Measurements from ENCODE around the gene ARHGAP8.
"Not testable (repeated sequence)": the region's sequence is repeated elsewhere in the genome, so short reads cannot be mapped to it uniquely, and the experiment has no call there.

ARHGAP8 gene

GRCh38 chr22:44848296-44848741, 95.9 kb downstream of the ARHGAP8 start:
- H3K4me3 ChIP-seq (ENCODE audit: low read depth, low read length): no peak overlapping the region
- TF ChIP-seq, protein P1, sequence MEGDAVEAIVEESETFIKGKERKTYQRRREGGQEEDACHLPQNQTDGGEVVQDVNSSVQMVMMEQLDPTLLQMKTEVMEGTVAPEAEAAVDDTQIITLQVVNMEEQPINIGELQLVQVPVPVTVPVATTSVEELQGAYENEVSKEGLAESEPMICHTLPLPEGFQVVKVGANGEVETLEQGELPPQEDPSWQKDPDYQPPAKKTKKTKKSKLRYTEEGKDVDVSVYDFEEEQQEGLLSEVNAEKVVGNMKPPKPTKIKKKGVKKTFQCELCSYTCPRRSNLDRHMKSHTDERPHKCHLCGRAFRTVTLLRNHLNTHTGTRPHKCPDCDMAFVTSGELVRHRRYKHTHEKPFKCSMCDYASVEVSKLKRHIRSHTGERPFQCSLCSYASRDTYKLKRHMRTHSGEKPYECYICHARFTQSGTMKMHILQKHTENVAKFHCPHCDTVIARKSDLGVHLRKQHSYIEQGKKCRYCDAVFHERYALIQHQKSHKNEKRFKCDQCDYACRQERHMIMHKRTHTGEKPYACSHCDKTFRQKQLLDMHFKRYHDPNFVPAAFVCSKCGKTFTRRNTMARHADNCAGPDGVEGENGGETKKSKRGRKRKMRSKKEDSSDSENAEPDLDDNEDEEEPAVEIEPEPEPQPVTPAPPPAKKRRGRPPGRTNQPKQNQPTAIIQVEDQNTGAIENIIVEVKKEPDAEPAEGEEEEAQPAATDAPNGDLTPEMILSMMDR (IDR thresholded peaks at IDR 0.05; ENCODE audit: insufficient read depth, low read depth, low read length, missing control alignments): no peak
- no peak for DNase-seq (ENCODE audit: low read depth)

- TF ChIP-seq, protein P1 (IDR thresholded peaks at IDR 0.05; ENCODE audit: insufficient read depth, low read depth, low read length, missing control alignments): no peak
- no peak for DNase-seq (ENCODE audit: low read depth)
- no peak overlapping the region for H3K4me3 ChIP-seq (ENCODE audit: low read depth, low read length)
Measured at GRCh38 chr22:44848791-44849420, 96.5 kb downstream of the ARHGAP8 start.

DNA sequence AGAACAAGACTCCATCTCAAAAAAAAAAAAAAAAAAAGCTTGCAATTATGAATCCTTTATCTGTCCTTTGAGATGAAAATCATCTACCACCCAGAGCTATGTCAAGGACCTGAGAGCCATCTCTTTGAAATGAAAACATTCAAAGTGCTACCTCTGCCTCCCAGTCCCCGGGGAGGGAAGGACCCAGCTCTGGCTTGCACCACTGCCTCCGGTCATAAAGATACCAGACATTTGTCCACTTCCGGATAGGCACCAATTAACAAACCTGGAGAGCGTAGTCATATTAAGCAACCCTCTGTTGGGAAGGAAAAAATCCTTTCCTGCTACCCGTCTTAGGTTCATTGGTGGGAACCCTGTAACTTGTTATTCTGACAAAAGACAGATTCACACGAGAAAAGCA, 98.6 kb downstream of the ARHGAP8 start:
- H3K4me3 ChIP-seq (ENCODE audit: low read depth, low read length): no peak overlapping the region
- TF ChIP-seq, protein P1 (IDR thresholded peaks at IDR 0.05; ENCODE audit: insufficient read depth, low read depth, low read length, missing control alignments): no peak
- no peak for DNase-seq (ENCODE audit: low read depth)

GRCh38 chr22:44854641-44855040, 102.3 kb downstream of the ARHGAP8 start:
- not testable (repeated sequence) for DNase-seq (ENCODE audit: low read depth)

GRCh38 chr22:44855855-44856254, 103.5 kb downstream of the ARHGAP8 start:
- no peak overlapping the region for H3K4me3 ChIP-seq (ENCODE audit: low read depth, low read length)
- no peak for DNase-seq (ENCODE audit: low read depth)
- TF ChIP-seq, protein P1 (IDR thresholded peaks at IDR 0.05; ENCODE audit: insufficient read depth, low read depth, low read length, missing control alignments): no peak

More at GRCh38 chr22:44854641-44855040, 102.3 kb downstream of the ARHGAP8 start:
- H3K4me3 ChIP-seq (ENCODE audit: low read depth, low read length): not testable (repeated sequence)

DNA sequence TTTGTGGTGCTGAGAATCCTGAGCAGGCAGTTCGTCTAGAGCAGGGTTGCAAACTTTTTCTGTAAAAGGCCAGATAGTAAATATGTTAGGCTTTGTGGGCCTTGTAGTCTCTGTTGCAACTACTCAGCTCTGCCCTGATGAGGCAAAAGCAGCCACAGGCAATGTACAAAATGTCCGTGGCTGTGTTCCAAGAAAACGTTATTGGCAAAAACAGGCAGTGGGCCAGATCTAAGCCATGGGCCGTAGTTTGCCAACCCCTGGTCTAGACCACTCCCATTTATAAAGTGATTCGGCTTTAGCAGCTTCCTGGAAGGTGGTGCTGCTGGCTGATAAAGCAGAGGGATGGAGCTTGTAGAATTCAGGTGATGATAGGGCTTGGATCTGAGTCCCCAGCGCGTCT, 106.4 kb downstream of the ARHGAP8 start:
- not testable (repeated sequence) for DNase-seq (ENCODE audit: low read depth); H3K4me3 ChIP-seq (ENCODE audit: low read depth, low read length)

DNA sequence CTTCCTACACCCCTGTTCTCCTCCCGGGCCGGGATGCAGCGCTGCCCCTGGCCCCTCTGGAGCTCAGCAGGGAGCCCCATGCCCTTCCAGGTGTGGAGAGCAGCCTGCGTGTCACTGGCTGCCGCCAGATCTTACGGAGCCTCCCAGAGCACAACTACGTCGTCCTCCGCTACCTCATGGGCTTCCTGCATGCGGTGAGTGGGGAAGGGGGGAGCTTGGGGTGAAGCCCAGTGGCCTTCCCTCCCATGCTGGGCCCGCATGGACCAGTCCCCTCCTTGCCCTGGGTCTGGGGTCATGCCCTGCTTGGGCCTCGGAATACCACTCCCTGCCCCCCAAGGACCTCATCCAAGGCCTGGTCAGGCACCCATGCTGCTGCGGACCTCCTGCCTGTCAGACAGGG, 107.3 kb downstream of the ARHGAP8 start:
- H3K4me3 ChIP-seq (ENCODE audit: low read depth, low read length): no peak overlapping the region
- TF ChIP-seq, protein P1 (IDR thresholded peaks at IDR 0.05; ENCODE audit: insufficient read depth, low read depth, low read length, missing control alignments): no peak
- no peak for DNase-seq (ENCODE audit: low read depth)

DNA sequence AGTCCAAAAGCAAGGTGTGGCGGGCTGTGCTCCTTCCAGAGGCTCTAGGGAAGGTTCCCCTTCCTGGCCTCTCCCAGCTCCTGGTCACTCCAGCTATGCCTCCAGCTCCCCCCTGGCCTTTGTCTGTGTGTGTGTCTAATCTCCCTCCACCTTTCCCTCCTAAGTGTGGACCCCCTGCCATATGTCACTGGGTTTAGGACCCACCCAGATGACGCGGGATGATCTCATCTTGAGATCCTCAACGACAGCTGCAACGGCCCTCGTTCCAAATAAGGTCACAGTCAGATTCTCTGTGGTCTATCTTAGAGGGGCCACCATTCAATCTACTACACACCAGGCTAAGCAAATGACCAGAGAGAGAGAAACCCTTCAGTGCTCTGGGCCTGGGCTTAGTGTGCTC, 107.9 kb downstream of the ARHGAP8 start:
- TF ChIP-seq, protein P1 (IDR thresholded peaks at IDR 0.05; ENCODE audit: insufficient read depth, low read depth, low read length, missing control alignments): no peak
- DNase-seq (ENCODE audit: low read depth): no peak
- no peak overlapping the region for H3K4me3 ChIP-seq (ENCODE audit: low read depth, low read length)

Data from GM12865 (cell line).